ENCODE data around the gene RADX. TPM values are rescaled to one million over a fixed set of nuclear protein-coding genes. Genes with fewer than 3 reads are reported as not detected.

The RADX gene
- total RNA-seq, 2 donors from 2014 or later = 1.1 to 1.3 TPM

DNA sequence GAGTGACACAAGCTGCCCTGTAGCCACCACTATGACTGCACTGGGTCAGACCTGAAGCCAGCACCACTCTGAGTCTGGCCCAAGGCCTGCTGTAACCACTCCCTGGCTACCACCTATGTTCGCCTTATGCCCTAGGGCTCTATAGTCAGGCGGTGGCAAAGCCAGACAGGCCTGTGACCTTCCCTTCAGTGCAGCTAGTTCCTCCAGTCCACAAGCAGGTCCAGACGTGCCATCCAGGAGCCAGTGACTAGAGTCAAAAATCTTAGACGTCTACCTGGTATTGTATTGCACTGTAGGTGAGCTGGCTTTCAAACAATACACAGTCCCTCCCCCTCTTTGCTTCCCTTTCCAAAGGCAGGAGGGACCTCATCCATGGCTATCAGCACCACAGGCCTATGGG is 60.7 kb downstream of the RADX start:
- intact Hi-C loops (cut with DNase I, micrococcal nuclease) = no loop called here
- ATAC-seq (no peak), DNase-seq (no peak)

GRCh38 chrX:106680716-106681115 is 68.9 kb downstream of the RADX start:
- peak; percentile 80 for ATAC-seq
- intact Hi-C loops (cut with DNase I, micrococcal nuclease) = no loop called here

DNA sequence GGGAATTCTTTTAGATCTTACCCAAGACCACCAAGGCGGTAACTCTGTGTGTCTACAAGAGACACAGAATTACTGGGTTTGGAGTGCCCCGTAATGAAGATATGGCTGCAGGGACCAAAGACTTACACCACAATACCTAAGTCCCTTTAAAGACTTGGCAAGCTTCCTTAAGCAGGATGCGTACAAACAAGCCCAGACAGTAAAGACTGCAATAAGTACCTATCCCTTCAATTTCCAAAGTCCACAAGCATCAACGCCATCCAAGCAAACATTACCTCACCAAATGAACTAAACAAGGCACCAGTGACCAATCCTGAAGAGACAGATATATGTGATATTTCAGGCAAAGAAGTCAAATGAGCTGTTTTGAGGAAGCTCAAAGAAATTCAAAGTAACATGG is 72.4 kb downstream of the RADX start:
- ATAC-seq (peak; percentile 92), DNase-seq (no peak)
- intact Hi-C loops (cut with DNase I, micrococcal nuclease) = no loop called here

More at GRCh38 chrX:106680716-106681115, 68.9 kb downstream of the RADX start:
- DNase-seq = no peak

DNA sequence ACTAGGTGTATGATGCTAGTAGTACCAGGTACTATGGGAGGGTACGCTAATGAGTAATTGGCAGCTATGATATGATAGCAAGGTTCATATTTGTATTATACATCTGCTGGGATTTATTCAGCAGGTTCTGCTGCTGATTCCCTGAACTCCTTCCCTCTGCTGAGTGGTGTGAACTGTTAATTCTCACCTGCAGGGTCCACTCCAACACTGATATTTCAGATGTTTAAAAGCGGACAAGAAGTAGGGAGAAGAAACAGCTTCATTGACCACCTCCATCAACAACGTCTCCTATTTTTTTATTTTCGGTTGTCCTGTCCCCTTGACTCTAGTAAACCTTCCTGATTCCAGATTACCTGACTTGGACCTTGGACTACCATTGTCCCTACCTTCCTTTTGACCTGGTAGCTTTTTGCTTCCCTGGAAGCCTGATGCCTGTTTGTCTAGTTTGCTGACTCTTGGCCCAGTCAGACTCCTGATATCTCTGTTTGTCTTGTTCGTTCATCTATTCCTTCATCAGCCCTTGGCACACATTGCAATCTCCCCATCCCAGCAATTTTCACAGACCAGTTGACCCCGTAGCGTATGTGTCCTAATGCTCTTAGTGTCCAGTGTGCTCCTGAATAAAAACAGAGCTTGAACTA is 80.8 kb downstream of the RADX start:
- intact Hi-C loops (cut with DNase I, micrococcal nuclease) = no loop called here
- peak; percentile 91 for ATAC-seq
- no peak for DNase-seq

DNA sequence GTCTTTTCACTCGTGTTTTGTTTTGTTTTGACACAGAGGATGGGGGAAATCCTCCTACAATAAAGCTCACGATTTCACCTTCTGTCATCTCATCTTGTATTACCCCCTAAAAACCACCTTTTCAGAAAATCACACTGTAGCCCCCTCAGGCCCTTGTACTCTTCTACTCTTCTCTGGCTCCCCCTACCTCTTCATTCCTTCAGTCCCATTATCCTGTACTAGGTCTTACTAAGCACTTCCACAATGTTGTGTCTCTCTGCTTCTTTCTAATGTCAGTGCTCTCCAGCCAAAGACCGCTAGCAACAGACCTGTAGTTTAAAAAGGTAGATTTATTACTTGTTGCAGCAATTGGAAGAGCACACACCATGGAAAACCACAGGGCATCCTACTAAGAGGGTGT is 84.7 kb downstream of the RADX start:
- intact Hi-C loops (cut with DNase I, micrococcal nuclease) = no loop called here
- ATAC-seq (no peak), DNase-seq (no peak)

DNA sequence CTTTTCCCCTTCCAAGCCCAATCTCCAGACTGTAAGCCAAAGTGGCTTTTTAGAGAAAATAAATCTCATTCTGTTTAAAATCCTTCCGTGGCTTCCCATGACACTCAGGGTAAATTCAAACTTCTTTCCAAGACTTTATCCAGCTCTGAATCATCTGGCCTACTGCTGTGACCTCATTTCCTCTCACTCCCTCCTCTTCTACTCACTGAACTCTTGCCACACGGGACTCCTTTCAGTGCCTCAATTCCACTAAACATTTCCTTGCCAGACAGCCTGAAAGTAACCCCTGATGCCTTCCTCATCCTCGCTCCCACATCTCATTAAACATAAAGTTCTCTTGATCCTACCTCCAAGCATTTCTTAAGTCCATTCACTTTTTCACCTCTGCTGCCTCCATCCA is 86.9 kb downstream of the RADX start:
- intact Hi-C loops (cut with DNase I, micrococcal nuclease) = no loop called here
- DNase-seq (no peak), ATAC-seq (no peak)

GRCh38 chrX:106702636-106703035 is 90.9 kb downstream of the RADX start:
- intact Hi-C loops (cut with DNase I, micrococcal nuclease) = no loop called here
- DNase-seq = no peak
- ATAC-seq = no peak

- DNase-seq (no peak), ATAC-seq (no peak)
- intact Hi-C loops (cut with DNase I, micrococcal nuclease) = no loop called here
Observed at GRCh38 chrX:106706466-106706865, 94.7 kb downstream of the RADX start.

DNA sequence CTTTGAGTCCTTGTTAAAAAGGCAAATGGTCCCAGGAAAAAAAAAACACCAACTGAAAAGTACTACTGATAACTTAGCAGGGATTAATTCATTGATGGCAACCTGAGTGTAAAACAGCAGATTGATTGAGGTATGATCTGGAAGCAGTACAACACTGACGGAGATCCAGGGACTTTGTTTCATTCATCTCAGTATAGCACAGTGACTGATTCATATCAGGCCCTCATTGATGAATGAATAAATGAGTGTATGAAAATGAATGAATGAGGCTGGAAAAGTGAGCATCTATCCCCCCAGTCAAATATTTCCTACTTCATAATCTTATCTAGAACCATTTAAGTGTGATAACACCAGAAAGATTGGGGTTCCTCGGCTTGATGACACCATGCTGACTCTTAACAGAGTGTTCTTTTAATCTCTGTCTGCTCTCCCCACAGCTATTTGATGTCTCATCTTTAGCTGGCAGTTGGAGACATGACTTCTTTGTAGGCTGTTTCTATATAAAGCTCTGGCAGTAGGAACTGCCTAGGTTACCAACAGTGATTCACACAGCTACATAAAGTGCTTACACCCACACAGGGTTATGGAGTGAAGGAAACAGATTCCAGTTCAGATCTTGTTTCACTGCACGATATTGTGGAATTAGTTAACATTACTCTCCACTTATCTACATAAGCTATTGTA is 96.1 kb downstream of the RADX start:
- intact Hi-C loops (cut with DNase I, micrococcal nuclease) = no loop called here
- no peak for ATAC-seq
- no peak for DNase-seq

- intact Hi-C loops (cut with DNase I, micrococcal nuclease) = no loop called here
- DNase-seq (no peak), ATAC-seq (no peak)
Observed at GRCh38 chrX:106710771-106711170, 99.0 kb downstream of the RADX start.

DNA sequence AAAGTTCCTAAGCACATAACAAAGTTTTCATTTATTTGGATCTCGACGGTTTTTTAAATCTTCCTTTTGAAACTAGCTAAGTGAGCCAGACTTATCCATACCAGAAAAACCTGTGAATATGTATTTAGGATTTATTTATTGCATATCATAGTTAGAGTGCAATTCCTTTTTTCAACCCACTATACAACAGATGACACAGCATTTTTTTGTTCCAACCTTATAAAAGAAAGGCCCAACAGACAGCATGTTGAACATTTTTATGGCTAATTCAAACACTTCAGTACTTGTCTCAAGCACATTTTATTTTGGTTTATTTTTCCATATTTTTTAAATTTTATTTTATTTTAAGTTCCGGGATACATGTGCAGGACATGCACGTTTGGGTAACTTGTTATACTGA is 99.6 kb downstream of the RADX start:
- DNase-seq = no peak
- intact Hi-C loops (cut with DNase I, micrococcal nuclease) = no loop called here
- ATAC-seq = no peak

DNA sequence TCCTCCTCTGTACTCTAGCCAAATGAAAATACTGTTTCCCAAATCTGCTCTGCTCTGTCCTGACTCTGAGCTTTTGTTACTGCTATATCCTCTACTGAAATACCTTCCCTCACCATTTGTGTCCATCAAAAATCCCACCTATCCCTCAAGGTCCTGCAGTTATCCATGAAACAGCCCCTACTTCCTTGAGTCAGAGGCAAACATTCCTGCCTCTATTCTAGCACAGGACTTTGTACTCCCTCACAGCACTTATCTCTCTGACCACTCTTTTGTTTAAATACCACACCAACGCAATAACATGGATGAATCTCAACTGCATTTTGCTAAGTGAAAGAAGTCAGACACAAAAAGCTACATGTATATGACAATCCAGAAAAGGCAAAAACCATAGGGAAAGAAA is 104.2 kb downstream of the RADX start:
- peak; percentile 96 for ATAC-seq
- intact Hi-C loops (cut with DNase I, micrococcal nuclease) = no loop called here
- no peak for DNase-seq

GRCh38 chrX:106716463-106716862 is 104.7 kb downstream of the RADX start:
- peak; percentile 51 for ATAC-seq
- intact Hi-C loops (cut with DNase I, micrococcal nuclease) = no loop called here
- no peak for DNase-seq

DNA sequence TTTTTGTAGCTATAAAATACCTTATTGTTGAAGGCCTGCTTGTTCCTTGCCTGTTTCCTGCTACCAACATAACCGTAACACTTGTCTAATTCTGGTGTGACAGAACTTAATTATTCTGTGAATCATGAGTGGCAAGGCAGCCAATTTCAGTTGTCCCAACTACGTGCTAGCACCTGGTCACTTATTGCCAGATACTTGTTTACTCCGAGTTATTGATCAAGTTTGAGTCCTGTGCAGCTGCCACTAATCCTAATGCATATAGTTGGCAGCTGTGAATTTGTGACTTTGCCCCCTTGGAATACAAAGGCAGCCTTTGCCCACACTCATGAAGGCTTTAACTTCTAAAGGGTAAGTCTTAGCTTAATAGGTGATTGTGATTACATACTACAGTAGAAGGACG is 106.9 kb downstream of the RADX start:
- intact Hi-C loops (cut with DNase I, micrococcal nuclease) = no loop called here
- DNase-seq (no peak), ATAC-seq (peak; percentile 45)

GRCh38 chrX:106725931-106726330 is 114.2 kb downstream of the RADX start:
- ATAC-seq = peak; percentile 23
- intact Hi-C loops (cut with DNase I, micrococcal nuclease) = no loop called here

DNA sequence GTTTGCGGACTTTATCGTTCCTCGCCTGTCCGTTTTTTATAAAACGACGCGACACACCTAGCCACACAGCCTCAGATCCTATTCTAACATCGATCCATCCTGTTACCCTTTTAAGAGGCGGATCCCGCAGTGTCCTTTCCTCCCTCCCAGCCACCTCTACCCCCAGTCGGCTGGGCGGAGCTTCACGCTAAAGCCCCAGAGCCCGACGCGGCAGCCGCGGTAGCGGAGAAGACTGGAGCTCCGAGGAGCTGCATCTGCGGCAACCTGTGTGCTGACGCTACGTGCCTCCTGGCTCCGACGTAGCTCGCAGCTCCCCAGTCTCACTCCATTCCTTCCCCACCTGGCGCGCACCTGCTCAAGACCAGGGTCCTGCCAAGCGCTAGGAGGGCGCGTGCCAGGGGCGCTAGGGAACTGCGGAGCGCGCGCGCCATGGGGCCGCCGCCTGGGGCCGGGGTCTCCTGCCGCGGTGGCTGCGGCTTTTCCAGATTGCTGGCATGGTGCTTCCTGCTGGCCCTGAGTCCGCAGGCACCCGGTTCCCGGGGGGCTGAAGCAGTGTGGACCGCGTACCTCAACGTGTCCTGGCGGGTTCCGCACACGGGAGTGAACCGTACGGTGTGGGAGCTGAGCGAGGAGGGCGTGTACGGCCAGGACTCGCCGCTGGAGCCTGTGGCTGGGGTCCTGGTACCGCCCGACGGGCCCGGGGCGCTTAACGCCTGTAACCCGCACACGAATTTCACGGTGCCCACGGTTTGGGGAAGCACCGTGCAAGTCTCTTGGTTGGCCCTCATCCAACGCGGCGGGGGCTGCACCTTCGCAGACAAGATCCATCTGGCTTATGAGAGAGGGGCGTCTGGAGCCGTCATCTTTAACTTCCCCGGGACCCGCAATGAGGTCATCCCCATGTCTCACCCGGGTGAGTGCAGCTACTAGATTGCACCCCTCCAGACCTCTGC is 115.0 kb downstream of the RADX start, which contains the start of gene RNF128:
Gene RNF128, plus strand, starts transcription at position 217 of the 953 bp plus-strand sequence. Its CDS starts 213 bp downstream, at position 430.
- intact Hi-C loops (cut with DNase I, micrococcal nuclease) = no loop called here
- DNase-seq (peak; percentile 72 to 76), ATAC-seq (peak; percentile 92)

More at GRCh38 chrX:106725931-106726330, 114.2 kb downstream of the RADX start:
- DNase-seq = no peak

DNA sequence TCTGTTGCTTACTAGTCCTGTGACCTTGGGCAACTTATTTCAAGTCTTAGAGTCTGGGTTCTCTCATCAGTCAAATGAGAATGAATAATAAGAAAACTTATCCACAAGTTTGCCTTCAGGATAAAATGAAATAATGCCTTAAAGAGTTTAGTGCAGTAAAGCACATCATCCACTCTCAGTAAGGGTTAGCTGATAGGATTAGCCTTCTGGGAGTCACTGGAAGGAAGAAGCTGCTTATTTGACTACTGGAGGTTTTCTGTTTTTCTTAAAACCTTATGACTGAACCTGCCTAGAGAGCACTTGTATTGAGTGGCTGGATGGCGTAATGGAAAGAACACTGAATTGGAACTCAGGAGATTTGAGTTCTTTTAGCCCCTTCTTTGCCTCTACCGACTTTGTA is 116.6 kb downstream of the RADX start:
- ATAC-seq (no peak), DNase-seq (no peak)
- intact Hi-C loops (cut with DNase I, micrococcal nuclease) = no loop called here

Measured in left colon (tissue), 2 donors.